Measurements from ENCODE around the gene CDC42BPB. TPM values are rescaled to one million over a fixed set of nuclear protein-coding genes. Genes with fewer than 3 reads are reported as not detected.

CDC42BPB gene
- polyA plus RNA-seq, 1 of the 3 experiments (the other 2 are of a cell fraction) = 61.6 TPM

GRCh38 chr14:103061482-103061976 lies 4.2 kb upstream of the CDC42BPB start:
- TF ChIP-seq ELF1 (IDR thresholded peaks at IDR 0.05) (no peak), RXRA (IDR thresholded peaks at IDR 0.05; ENCODE audit: borderline replicate concordance, low read depth) (no peak), USF2 (IDR thresholded peaks at IDR 0.05; ENCODE audit: borderline replicate concordance, low read depth, low read length) (no peak), TEAD4 (IDR thresholded peaks at IDR 0.05; ENCODE audit: borderline replicate concordance, insufficient read depth) (no peak), JUND (IDR thresholded peaks at IDR 0.05) (no peak)
- no peaks in the 10 kb centered on the region for H3K9me3 ChIP-seq
- H3K9me2 ChIP-seq = no peaks in the 10 kb centered on the region
- peaks cover 27% of the 10 kb centered on the region for H3K79me2 ChIP-seq (ENCODE audit: insufficient read depth)
- no peak overlapping the region for H2AFZ ChIP-seq (ENCODE audit: low read depth)
- no peak overlapping the region for H3K9ac ChIP-seq
- ChIA-PET POLR2A (no interaction called here), CTCF (no interaction called here)
- no peak overlapping the region for H3K4me2 ChIP-seq
- H3K27ac ChIP-seq (ENCODE audit: low read depth in 2 of 2, low read length in 1 of 2) = no peak overlapping the region
- peaks cover 10% of the 10 kb centered on the region for H3F3A ChIP-seq (replicated peaks; ENCODE audit: insufficient read depth)
- no peak for DNase-seq
- WGBS (ENCODE audit: low lambda C conversion rate) = 89% methylated on average over 6 of the region's 6 CpGs
- H3K36me3 ChIP-seq (replicated peaks in 1 of 2; ENCODE audit: control insufficient read depth in 1 of 2, insufficient read depth in 2 of 2, low read length in 1 of 2) = peaks cover 0 to 3% of the 10 kb centered on the region in 2 experiments
- H3K4me1 ChIP-seq (ENCODE audit: control insufficient read depth in 1 of 2, insufficient read depth in 2 of 2, low read depth in 1 of 2, low read length in 1 of 2) = peaks cover 11 to 14% of the 10 kb centered on the region in 2 experiments; a peak in 2 of 4 replicates
- H3K27me3 ChIP-seq (ENCODE audit: insufficient read depth) = no peaks in the 10 kb centered on the region
- no peaks in the 10 kb centered on the region for H4K20me1 ChIP-seq (ENCODE audit: insufficient read depth)
- H3K4me3 ChIP-seq (ENCODE audit: low read depth in 2 of 2, low read length in 1 of 2) = no peak overlapping the region

- CTCF ChIA-PET = interaction anchor here (1.0 to 1.4 kb wide), 2 partner anchors 83 to 233 kb away, joined by 3 to 4 read pairs; no protein-coding TSS in a partner anchor
These were observed 2.2 kb upstream of the CDC42BPB start for GRCh38 chr14:103059556-103059955.

More at GRCh38 chr14:103059556-103059955, 2.2 kb upstream of the CDC42BPB start:
- H3K4me1 ChIP-seq (ENCODE audit: control insufficient read depth in 1 of 2, insufficient read depth in 2 of 2, low read depth in 1 of 2, low read length in 1 of 2) = peaks cover 23 to 26% of the 10 kb centered on the region in 2 experiments; a peak in 3 of 4 replicates
- H4K20me1 ChIP-seq (ENCODE audit: insufficient read depth) = peaks cover 18% of the 10 kb centered on the region
- H3K9me2 ChIP-seq = no peaks in the 10 kb centered on the region
- H3K79me2 ChIP-seq (ENCODE audit: insufficient read depth) = peaks cover 45% of the 10 kb centered on the region
- H3K27ac ChIP-seq (ENCODE audit: low read depth in 2 of 2, low read length in 1 of 2) = no peak overlapping the region
- DNase-seq = no peak
- no peaks in the 10 kb centered on the region for H3K27me3 ChIP-seq (ENCODE audit: insufficient read depth)
- H3F3A ChIP-seq (replicated peaks; ENCODE audit: insufficient read depth) = peaks cover 10% of the 10 kb centered on the region
- H3K9me3 ChIP-seq = no peaks in the 10 kb centered on the region
- peaks cover 2 to 13% of the 10 kb centered on the region in 2 experiments for H3K36me3 ChIP-seq (replicated peaks in 1 of 2; ENCODE audit: control insufficient read depth in 1 of 2, insufficient read depth in 2 of 2, low read length in 1 of 2)
- peak overlapping the region; percentile 94 for H3K4me2 ChIP-seq
- WGBS (ENCODE audit: low lambda C conversion rate) = 78% methylated on average over 4 of the region's 5 CpGs
- no peak for TF ChIP-seq JUND (IDR thresholded peaks at IDR 0.05)
- TF ChIP-seq USF2 (IDR thresholded peaks at IDR 0.05; ENCODE audit: borderline replicate concordance, low read depth, low read length) = no peak
- no peak for TF ChIP-seq RXRA (IDR thresholded peaks at IDR 0.05; ENCODE audit: borderline replicate concordance, low read depth)
- TF ChIP-seq REST (IDR thresholded peaks at IDR 0.05; ENCODE audit: low read depth, low read length) = no peak
- no peak for TF ChIP-seq MAX (IDR thresholded peaks at IDR 0.05; ENCODE audit: low read depth)
- TF ChIP-seq ZBTB33 (IDR thresholded peaks at IDR 0.05; ENCODE audit: borderline replicate concordance, low read depth) = no peak
- TF ChIP-seq SMC3 (IDR thresholded peaks at IDR 0.05; ENCODE audit: low read depth, low read length) = no peak
- no peak overlapping the region for H3K9ac ChIP-seq
- no peak overlapping the region for H2AFZ ChIP-seq (ENCODE audit: low read depth)
- H3K4me3 ChIP-seq (ENCODE audit: low read depth in 2 of 2, low read length in 1 of 2) = no peak overlapping the region; a peak in 1 of 4 replicates
- POLR2A ChIA-PET = interaction anchor here (0.6 kb wide), 1 partner anchor 10 kb away, joined by 3 read pairs; no protein-coding TSS in a partner anchor
